Left cardiac atrium (tissue), 4 donors: Measurements from ENCODE around the gene PTGES. TPM values are rescaled to one million over a fixed set of nuclear protein-coding genes. Genes with fewer than 3 reads are reported as not detected.
A peak's percentile ranks its signal among the peaks of the same experiment; 100 is the strongest.
"Not testable (repeated sequence)": the region's sequence is repeated elsewhere in the genome, so short reads cannot be mapped to it uniquely, and the experiment has no call there.

Experiments
- ATAC-seq, 2 donors: fragments of 200-7000 bp; cut with Tn5 transposase; one replicate each; pipeline ENCODE4 v1.9.1; 2020; ENCODE audit warnings: mild to moderate bottlenecking in 2 of 2, moderate library complexity in 2 of 2
- DNase-seq: peaks from one replicate; pipeline ENCODE4 v3.0.0-alpha.2; 2020
- intact Hi-C, 2 donors: fragments of 100-400 bp; cut with DNase I; formaldehyde crosslinking; loops; one replicate each; pipeline versions ENCODE4 v1.14.1 to v1.15.1; 2022 to 2023
- total RNA-seq, 2 donors: library from RNA; stranded (reverse); fragmentation: NEBNext Ultra II Directional; extraction: Animal tissue kit (Norgen Biotek cat#: 25700); gene quantifications; one replicate each; pipeline ENCODE4 v1.2.1, GENCODE V29; 2021
- donor health status: DM: no; HTN: yes; CAD: no.
- donor health status: DM: no; HTN: yes; CAD: no; lungs with severe emphysema.
- donor health status: DM: yes; HTN: yes; CAD: no.
- donor health status: Dilated cardiomyopathy.

The PTGES gene
- total RNA-seq, 2 donors from 2014 or later = 4.5 to 7.9 TPM

- intact Hi-C loops = no loop called here
- ATAC-seq (no peak), DNase-seq (no peak)
Measured at GRCh38 chr9:129750013-129750638, 2.7 kb downstream of the PTGES start.

GRCh38 chr9:129749575-129749974 is 3.3 kb downstream of the PTGES start:
- ATAC-seq = no peak
- intact Hi-C loops = no loop called here
- DNase-seq = no peak

- ATAC-seq, DNase-seq, intact Hi-C loops: not testable (repeated sequence)
Measured at GRCh38 chr9:129749052-129749451, 3.8 kb downstream of the PTGES start.

GRCh38 chr9:129748249-129748648 is 4.6 kb downstream of the PTGES start:
- ATAC-seq (no peak), DNase-seq (no peak)
- intact Hi-C loops = no loop called here

GRCh38 chr9:129746092-129746777 is 6.6 kb downstream of the PTGES start:
- intact Hi-C loops = no loop called here
- DNase-seq (no peak), ATAC-seq (no peak)

- ATAC-seq (no peak), DNase-seq (no peak)
- intact Hi-C loops = no loop called here
Measured at GRCh38 chr9:129745200-129745599, 7.6 kb downstream of the PTGES start.

- intact Hi-C loops = no loop called here
- no peak for DNase-seq
- ATAC-seq = no peak
Measured at GRCh38 chr9:129740666-129741464, 12.0 kb downstream of the PTGES start.

GRCh38 chr9:129740174-129740573 is 12.7 kb downstream of the PTGES start:
- intact Hi-C loops = no loop called here
- no peak for DNase-seq
- no peak for ATAC-seq

- DNase-seq (no peak), ATAC-seq (no peak)
- intact Hi-C loops = loop anchor here in 1 of 2 donors (5.0 kb wide), 1 partner anchor 48 kb away; no protein-coding TSS in a partner anchor
Measured at GRCh38 chr9:129739432-129739831, 13.4 kb downstream of the PTGES start.

GRCh38 chr9:129737479-129738274 is 15.2 kb downstream of the PTGES start:
- ATAC-seq (peak; percentile 92 to 94), DNase-seq (peak; percentile 89)
- intact Hi-C loops = loop anchor here (1.0 to 5.0 kb wide), 2 partner anchors 46 to 50 kb away; no protein-coding TSS in a partner anchor

GRCh38 chr9:129736334-129736733 is 16.5 kb downstream of the PTGES start:
- ATAC-seq = no peak
- intact Hi-C loops = loop anchor here in 1 of 2 donors (5.0 kb wide), 1 partner anchor 51 kb away; no protein-coding TSS in a partner anchor
- no peak for DNase-seq

GRCh38 chr9:129735546-129735945 is 17.3 kb downstream of the PTGES start:
- ATAC-seq (no peak), DNase-seq (no peak)
- intact Hi-C loops = loop anchor here in 1 of 2 donors (5.0 kb wide), 1 partner anchor 52 kb away; no protein-coding TSS in a partner anchor

GRCh38 chr9:129733632-129733953 is 19.2 kb downstream of the PTGES start:
- intact Hi-C loops = no loop called here
- ATAC-seq (no peak), DNase-seq (no peak)

GRCh38 chr9:129732946-129733631 is 19.8 kb downstream of the PTGES start:
- ATAC-seq = no peak
- DNase-seq = no peak
- intact Hi-C loops = no loop called here

- DNase-seq (no peak), ATAC-seq (no peak)
- intact Hi-C loops = no loop called here
Measured at GRCh38 chr9:129732100-129732499, 20.7 kb downstream of the PTGES start.

GRCh38 chr9:129731477-129732085 is 21.3 kb downstream of the PTGES start:
- no peak for DNase-seq
- no peak for ATAC-seq
- intact Hi-C loops = no loop called here

GRCh38 chr9:129728744-129729143 is 24.1 kb downstream of the PTGES start:
- ATAC-seq (no peak), DNase-seq (no peak)
- intact Hi-C loops = loop anchor here in 1 of 2 donors (10.0 kb wide), 1 partner anchor 84 kb away; the partner anchor contains the start of gene ASB6
